Kidney epithelial cell (primary cell): ENCODE data around the gene TMEM229B. TPM values are rescaled to one million over a fixed set of nuclear protein-coding genes. Genes with fewer than 3 reads are reported as not detected.

Experiments used
- DNase-seq: peaks from one replicate; pipeline ENCODE4 v3.0.0-alpha.2; 2010; ENCODE audit warnings: low read depth
- H3K27me3 ChIP-seq: 2 replicates; pipeline ENCODE4 v1.6.0; 2011; ENCODE audit warnings: low read length; ENCODE audit not compliant: control insufficient read depth, insufficient read depth
- H3K36me3 ChIP-seq: 2 replicates; pipeline ENCODE4 v1.5.1; 2011; ENCODE audit warnings: low read length; ENCODE audit not compliant: control insufficient read depth, insufficient read depth
- H3K4me3 ChIP-seq: 2 replicates; pipeline ENCODE4 v1.5.1; 2011; ENCODE audit warnings: low read depth, mild to moderate bottlenecking, control low read depth, low read length
- CTCF ChIP-seq: IDR thresholded peaks from 2 replicates; pipeline ENCODE4 v1.5.1; 2011; ENCODE audit warnings: mild to moderate bottlenecking, moderate library complexity, low read length, control low read depth, inconsistent platforms; ENCODE audit not compliant: insufficient read depth, poor library complexity, severe bottlenecking
- total RNA-seq: library from RNA; depleted of rRNA; stranded (reverse); fragments of >200 nt; gene quantifications from 2 replicates; pipeline ENCODE4 v1.2.3, GENCODE V29; 2015

The TMEM229B gene
- total RNA-seq, 1 donor from 2014 or later, result 0.21 TPM

DNA sequence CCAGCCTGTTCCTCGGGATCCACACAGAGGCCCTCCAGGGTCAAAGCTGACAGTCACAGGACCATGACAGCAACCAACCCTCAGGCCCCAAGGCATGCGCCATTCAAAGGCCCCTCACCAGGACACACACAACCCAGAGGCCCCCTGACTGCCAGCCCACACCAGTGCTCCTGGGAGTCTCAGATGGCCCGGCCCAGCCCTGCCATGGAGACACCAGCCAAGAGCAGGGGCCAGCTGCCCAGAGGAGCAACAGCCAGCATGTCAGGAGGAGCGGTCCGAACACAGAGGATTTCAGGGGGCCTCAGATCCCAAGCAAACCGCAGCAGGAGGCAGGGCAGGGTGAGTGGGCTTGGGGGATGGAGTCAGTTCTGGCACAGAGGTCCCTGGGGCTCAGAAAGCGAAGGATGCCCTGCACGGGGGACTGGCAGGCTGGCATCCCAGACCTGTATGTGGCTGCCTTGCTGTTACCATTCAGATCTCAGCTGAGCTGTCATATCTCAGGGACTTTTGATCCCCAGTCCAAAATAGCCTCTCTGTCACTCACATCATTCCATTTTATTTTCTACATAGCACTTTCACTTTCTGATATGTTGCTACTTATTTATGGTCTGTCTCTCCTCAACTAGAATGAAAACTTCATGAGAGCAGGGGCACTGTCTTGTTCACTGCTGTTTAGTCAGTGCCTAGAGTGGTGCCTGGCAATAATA is 4.8 kb downstream of the TMEM229B start:
- no peak for TF ChIP-seq CTCF
- DNase-seq, result no peak
- H3K36me3 ChIP-seq, result no peaks in the 10 kb centered on the region
- no peak overlapping the region for H3K4me3 ChIP-seq
- peaks cover 2% of the 10 kb centered on the region for H3K27me3 ChIP-seq

DNA sequence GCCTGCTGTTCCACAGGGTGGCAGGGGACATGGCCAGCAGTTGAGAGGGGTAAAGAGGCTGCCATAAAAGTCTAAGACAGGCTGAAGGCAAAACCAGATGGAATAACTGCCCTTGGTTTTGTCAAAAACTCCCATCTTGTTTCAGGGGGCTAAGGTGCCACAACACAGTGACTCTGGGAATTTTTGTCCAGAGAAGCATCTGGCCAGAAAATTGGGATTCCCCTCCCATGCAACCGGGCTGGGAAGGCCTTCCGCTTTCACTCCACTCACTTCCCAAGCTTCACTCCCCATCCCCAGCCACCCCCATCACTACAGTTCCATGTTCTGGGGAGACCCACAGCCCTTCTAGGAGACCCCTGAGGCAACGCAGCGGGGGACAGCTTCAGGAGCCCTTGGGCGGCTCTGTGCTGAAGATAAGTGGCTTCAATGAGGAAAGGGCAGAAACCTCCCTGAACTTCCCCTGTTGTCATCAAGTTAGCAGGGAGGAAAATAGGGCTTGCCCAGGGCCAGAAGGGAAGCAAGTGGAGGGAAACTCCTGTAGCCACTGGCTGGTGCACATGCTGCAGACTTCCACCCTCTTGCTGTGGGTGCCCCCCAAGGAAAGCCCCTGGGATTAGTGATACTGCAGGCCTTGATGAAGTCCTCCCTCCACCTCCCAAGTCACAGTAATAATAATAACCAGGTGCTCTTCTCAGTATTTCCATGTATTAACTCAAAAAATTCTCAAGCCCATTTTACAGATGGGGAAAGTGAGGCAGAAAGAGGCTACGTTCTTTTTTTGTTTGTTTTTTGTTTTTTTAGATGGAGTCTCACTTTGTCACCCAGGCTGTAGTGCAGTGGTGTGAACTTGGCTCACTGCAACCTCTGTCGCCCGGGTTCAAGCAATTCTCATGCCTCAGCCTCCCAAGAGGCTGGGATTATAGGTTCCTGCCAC is 6.0 kb downstream of the TMEM229B start:
- no peak overlapping the region for H3K4me3 ChIP-seq
- no peak for DNase-seq
- no peaks in the 10 kb centered on the region for H3K36me3 ChIP-seq
- no peak for TF ChIP-seq CTCF
- H3K27me3 ChIP-seq, result peaks cover 2% of the 10 kb centered on the region

DNA sequence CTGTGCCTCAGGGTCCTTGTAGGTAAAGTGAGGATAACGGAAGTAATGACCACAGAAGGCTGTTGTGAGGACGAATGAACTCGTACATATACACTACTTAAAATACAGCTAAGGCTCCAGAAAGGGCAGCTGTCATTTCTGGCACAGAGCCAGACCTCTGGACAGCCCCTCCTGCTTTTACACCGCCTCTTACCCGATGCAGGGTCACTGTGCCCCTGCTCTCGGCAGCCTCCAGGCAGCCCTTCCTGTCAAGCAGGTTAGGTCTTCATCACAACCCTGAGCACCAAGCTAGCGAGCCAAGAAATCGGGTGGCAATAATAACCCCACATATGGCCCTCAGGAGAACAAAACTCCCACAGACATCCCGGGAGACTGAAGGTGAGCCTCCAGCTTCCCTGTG is 8.5 kb downstream of the TMEM229B start:
- Histone ChIP-seq H3K36me3 (no peaks in the 10 kb centered on the region), H3K4me3 (no peak overlapping the region), H3K27me3 (peaks cover 2% of the 10 kb centered on the region)
- DNase-seq, result no peak
- TF ChIP-seq CTCF, result no peak

DNA sequence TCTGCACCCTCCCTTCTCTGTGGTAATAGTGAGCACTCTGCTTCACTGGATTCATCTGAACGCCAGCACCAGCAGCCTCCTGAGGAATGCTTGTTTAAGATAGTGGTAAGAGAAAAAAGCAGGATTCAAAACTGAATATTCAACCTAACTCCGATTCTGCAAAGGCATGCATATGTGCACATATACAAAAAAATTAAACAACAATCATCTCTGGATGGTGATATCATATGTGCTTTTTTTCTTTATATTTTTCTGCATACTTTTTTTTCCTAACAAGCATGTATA is 9.8 kb downstream of the TMEM229B start:
- peaks cover 2% of the 10 kb centered on the region for H3K27me3 ChIP-seq
- no peak for DNase-seq
- H3K4me3 ChIP-seq, result no peak overlapping the region
- H3K36me3 ChIP-seq, result no peaks in the 10 kb centered on the region
- TF ChIP-seq CTCF, result no peak

DNA sequence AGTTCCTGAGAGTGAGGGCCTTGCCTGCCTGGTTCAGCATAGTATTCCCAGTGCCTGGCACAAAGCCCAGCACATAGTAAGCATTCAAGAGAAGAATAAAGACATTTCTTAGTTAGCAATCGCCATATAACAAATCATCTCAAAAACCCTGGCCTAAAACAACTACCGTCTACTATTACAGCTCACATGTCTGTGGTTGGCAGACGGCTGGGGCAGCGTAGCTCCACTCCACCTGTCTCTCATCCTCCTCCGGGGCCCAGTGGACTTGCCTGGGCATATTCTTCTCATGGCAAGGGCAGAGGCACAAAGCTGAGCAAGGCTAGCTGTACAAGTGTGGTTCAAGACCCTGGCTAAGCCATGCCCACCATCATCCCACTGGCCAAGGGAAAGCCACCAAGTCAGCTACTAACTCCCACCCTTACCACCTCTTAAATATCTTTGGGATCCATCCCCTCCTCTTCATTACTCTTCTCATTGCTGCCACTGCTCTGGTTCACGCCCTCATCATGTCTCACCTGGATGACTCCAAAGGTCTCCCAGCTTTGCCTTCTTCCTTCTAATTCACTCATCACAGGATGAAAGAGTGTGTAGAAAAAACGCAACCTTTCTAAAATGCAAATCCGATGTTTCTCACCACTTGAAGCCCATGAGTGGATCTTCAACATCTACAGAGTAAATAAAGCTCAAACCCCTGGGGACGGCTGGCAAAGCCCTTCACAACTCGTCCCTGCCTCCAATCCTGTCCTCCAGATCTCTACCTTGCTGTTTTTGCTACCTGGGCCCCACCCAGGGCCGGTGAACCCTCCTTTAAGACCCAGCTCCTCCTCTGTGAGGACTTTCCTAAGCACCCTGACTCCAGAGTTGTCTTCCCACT is 10.4 kb downstream of the TMEM229B start:
- no peak for DNase-seq
- Histone ChIP-seq H3K4me3 (no peak overlapping the region), H3K36me3 (no peaks in the 10 kb centered on the region), H3K27me3 (peaks cover 2% of the 10 kb centered on the region)
- no peak for TF ChIP-seq CTCF
